Measurements from ENCODE around the gene VWA3B. TPM values are rescaled to one million over a fixed set of nuclear protein-coding genes. Genes with fewer than 3 reads are reported as not detected.

VWA3B gene
- total and polyA plus RNA-seq, 2 of the 4 experiments (the other 2 are of a cell fraction) = not detected

GRCh38 chr2:98188351-98189046, 101.5 kb downstream of the VWA3B start:
- Histone ChIP-seq H4K5ac (ENCODE audit: low read depth, low read length) (no peak overlapping the region), H3K23ac (ENCODE audit: low read depth, low read length) (no peak overlapping the region), H4K91ac (ENCODE audit: insufficient read depth, low read depth, low read length) (no peak overlapping the region), H3K36me3 (ENCODE audit: control insufficient read depth, insufficient read depth, low read length) (no peaks in the 10 kb centered on the region), H3K4ac (ENCODE audit: low read depth, low read length) (no peak overlapping the region), H4K8ac (ENCODE audit: low read depth in 2 of 2, low read length in 2 of 2) (no peak overlapping the region), H2BK15ac (ENCODE audit: low read depth, low read length) (no peak overlapping the region), H3K9me3 (ENCODE audit: control insufficient read depth, insufficient read depth, low read length) (no peaks in the 10 kb centered on the region), H3K79me1 (ENCODE audit: low read depth in 1 of 2, low read length in 2 of 2) (no peaks in the 10 kb centered on the region), H3K27me3 (ENCODE audit: control insufficient read depth, insufficient read depth, low read length) (peaks cover 20% of the 10 kb centered on the region), H2BK5ac (ENCODE audit: low read depth, low read length, poor library complexity, severe bottlenecking) (no peak overlapping the region), H3K9ac (ENCODE audit: low read depth, low read length) (no peak overlapping the region), H2BK120ac (ENCODE audit: low read depth, low read length) (no peak overlapping the region), H4K20me1 (ENCODE audit: insufficient read depth, low read length) (no peaks in the 10 kb centered on the region), H3K27ac (ENCODE audit: insufficient read depth, low read length) (no peak overlapping the region), H3K4me1 (ENCODE audit: control insufficient read depth, insufficient read depth, low read length) (no peaks in the 10 kb centered on the region), H3K9me1 (ENCODE audit: insufficient read depth, low read length) (no peaks in the 10 kb centered on the region), H3K4me3 (ENCODE audit: insufficient read depth, low read depth, low read length) (no peak overlapping the region), H3K18ac (ENCODE audit: low read depth, low read length) (no peak overlapping the region), H3K56ac (ENCODE audit: extremely low read depth, insufficient read depth, low read length) (no peak overlapping the region), H2AK9ac (replicated peaks; ENCODE audit: low read depth, low read length, poor library complexity) (no peak overlapping the region), H2BK20ac (ENCODE audit: low read depth, low read length) (no peak overlapping the region), H2AFZ (replicated peaks; ENCODE audit: low read length, poor library complexity) (no peak overlapping the region), H3K14ac (replicated peaks; ENCODE audit: low read depth, low read length) (no peak overlapping the region), H3K4me2 (ENCODE audit: low read depth, low read length) (no peak overlapping the region), H2AK5ac (ENCODE audit: low read depth, low read length) (no peak overlapping the region)
- no CpG with 5 or more reads among the region's 4 CpGs for WGBS, 2 experiments (ENCODE audit: extremely low coverage in 2 of 2, insufficient read length in 1 of 2)
- DNase-seq (no peak), ATAC-seq (ENCODE audit: low read depth) (no peak)
- ChIA-PET POLR2A (ENCODE audit: unreplicated experiment) (no interaction called here), CTCF (interaction anchor here (0.6 kb wide), 1 partner anchor 389 kb away, joined by 3 read pairs; no protein-coding TSS in a partner anchor)
- in situ Hi-C loops (cut with MboI; ENCODE audit: low sequenced_read_pairs) = no loop called here
- intact Hi-C loops (cut with micrococcal nuclease) = no loop called here
- no TSS peak for BruUV-seq (replicated peaks)
- TF ChIP-seq MAZ (IDR thresholded peaks at IDR 0.05; ENCODE audit: borderline replicate concordance, low read depth, low read length) = no peak
- TF ChIP-seq CEBPB (IDR thresholded peaks at IDR 0.05; ENCODE audit: low read depth, low read length) = no peak
- no peak for TF ChIP-seq RAD21 (IDR thresholded peaks at IDR 0.05; ENCODE audit: low read length)
- TF ChIP-seq SMC3 (IDR thresholded peaks at IDR 0.05; ENCODE audit: low read depth, low read length) = no peak
- no peak for TF ChIP-seq BHLHE40 (IDR thresholded peaks at IDR 0.05; ENCODE audit: low read depth, low read length)
- dilution Hi-C loops (cut with HindIII; ENCODE audit: low sequenced_read_pairs, unreplicated experiment) = no loop called here

All from IMR-90 (cell line).